Measurements from ENCODE around the gene FIG4.
"Not testable (repeated sequence)": the region's sequence is repeated elsewhere in the genome, so short reads cannot be mapped to it uniquely, and the experiment has no call there.

FIG4 gene

DNA sequence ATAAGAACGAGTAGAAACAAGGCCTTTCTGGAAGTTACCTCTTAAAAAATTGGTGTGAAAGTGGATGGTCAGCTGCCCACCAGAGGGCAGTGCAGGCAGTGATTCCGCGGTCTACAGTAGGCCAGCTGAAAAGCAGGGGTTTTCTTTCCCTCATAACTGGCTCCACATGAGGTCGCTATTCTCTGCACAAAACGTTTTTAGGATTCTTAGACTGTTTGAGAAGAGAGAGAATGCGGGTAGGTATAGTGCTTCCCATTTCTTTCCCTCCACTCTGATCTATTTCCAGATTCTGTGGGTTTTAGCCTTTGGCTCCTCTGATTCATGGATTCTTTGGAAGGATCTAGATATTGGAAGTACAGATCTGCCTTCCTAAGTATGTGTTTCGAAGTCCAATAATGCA is 14.2 kb downstream of the FIG4 start:
- DNase-seq, result peak; percentile 54

- no peak for DNase-seq
These were observed 15.4 kb downstream of the FIG4 start for GRCh38 chr6:109706513-109706912.

GRCh38 chr6:109708099-109708498 is 17.0 kb downstream of the FIG4 start:
- not testable (repeated sequence) for DNase-seq

DNA sequence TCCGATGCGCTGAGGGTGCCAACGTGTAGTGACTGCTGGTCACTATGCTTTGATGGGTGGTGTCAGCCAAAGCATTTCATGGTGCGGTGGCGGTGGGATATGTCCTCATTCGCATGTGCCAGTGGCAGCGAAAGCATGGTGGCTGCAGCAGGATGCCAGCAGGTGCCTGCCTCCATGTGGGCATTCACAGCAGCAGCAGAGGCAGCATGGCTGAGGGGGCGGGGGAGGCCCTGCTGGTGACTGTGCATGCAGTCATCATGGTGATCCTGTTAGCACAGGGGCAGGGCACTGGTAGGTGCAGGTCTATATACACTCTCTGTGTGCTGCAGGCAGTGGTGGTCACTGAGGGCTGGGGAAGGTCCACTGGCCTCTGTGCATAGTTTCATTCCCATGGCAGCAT is 22.0 kb downstream of the FIG4 start:
- no peak for DNase-seq

- DNase-seq, result no peak
These were observed 23.1 kb downstream of the FIG4 start for GRCh38 chr6:109714166-109714565.

DNA sequence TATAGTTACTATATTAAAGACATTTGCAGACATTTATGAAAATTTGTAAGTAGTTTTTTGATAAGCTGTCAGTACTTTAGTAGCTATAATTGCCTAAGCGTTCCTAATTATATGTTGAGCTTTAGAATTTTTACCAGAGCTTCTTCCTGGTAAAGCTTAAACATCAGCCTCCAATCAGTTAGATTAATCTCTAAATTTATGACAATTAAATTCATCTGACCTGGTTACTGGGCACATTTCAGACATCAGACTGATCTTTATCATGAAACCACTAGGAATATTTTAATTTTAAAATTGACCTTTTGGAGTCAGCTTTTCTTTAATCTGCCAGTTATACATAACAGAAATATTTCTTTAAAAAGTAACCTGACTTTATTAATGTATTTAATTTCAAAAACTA is 23.5 kb downstream of the FIG4 start:
- DNase-seq, result no peak

DNA sequence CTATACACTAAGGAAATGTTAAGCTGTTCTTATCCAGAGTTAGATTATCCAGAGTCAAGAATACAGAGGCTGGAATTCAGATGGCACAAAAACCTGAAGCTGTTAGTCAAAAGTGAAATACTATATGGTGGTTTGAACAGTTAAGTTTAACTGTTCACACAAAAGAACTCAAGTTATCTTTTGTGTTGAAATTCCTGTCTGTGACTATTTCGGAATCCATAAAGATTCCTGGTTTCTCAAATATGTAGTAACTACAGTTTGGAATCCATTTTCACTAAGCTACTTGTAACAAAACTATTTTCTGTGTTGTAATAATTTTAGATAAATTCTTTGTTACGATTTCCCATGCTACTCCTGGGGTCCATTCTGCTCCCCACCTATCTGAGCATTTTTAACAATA is 24.5 kb downstream of the FIG4 start:
- no peak for DNase-seq

- no peak for DNase-seq
These were observed 26.9 kb downstream of the FIG4 start for GRCh38 chr6:109717971-109718370.

- DNase-seq, result no peak
These were observed 27.9 kb downstream of the FIG4 start for GRCh38 chr6:109718991-109719390.

GRCh38 chr6:109720311-109720710 is 29.2 kb downstream of the FIG4 start:
- DNase-seq, result no peak

GRCh38 chr6:109722011-109722410 is 30.9 kb downstream of the FIG4 start:
- no peak for DNase-seq

GRCh38 chr6:109722564-109723254 is 31.6 kb downstream of the FIG4 start:
- no peak for DNase-seq

DNA sequence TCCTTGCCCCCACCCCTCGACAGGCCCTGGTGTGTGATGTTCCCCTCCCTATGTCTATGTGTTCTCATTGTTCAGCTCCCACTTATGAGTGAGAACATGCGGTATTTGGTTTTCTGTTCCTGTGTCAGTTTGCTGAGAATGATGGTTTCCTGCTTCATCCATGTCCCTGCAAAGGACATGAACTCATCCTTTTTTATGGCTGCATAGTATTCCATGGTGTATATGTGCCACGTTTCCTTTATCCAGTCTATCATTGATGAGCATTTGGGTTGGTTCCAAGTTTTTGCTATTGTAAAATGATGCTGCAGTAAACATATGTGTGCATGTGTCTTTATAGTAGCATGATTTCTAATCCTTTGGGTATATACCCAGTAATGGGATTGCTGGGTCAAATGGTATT is 34.2 kb downstream of the FIG4 start:
- not testable (repeated sequence) for DNase-seq

DNA sequence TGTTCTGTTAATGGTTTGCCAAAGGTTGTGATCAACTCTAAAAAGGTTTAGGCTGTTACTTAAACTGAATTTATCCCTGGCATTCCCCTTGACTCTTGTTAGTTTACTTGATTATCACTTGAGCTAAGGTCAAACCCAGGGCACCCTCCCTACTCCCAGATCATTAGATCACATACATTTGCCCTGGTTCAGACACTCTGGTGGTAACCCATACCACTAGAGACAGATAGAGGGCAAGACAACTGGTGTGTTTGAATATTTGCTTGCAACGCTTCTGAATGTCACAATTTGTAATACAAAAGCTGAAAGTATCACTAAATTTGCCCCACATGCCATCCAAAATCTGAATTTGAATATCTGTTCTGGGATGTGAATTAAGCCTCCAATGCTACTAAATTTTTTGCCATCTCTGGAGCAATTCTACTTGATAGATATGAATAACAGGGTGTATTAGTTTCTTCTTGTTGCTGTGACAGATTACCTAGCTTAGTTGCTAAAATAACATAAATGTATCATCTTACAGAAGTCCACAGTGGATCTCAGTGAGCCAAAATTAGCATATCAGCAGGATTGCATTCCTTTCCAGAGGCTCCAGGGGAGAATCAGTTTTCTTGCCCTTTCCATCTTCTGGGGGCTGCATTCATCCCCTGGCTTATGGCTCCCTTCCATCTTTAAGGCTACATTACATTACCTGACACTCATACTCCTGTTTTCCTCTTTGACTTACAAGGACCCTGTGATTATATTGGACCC is 45.4 kb downstream of the FIG4 start:
- no peak for DNase-seq

- DNase-seq, result no peak
These were observed 47.2 kb downstream of the FIG4 start for GRCh38 chr6:109738255-109738654.

- DNase-seq, result no peak
These were observed 47.6 kb downstream of the FIG4 start for GRCh38 chr6:109738667-109739066.

DNA sequence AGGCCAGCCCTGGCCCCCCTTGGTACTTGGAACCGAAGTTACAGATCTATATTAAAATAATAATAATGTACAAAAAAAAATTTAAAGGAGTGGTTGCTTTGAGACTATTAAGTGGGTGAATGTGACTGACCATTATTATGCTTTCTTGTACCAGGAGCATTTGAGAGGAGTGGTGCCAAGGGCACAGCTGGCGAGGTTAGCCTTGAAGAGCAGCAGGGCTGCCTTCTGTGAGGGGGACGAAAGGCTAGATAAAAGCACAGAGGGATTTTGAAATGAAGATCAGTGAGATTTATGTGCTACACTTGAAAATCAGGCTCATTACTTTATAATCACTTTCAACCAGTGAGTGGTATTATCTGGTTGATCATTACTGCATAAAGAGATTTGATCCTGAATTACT is 48.6 kb downstream of the FIG4 start:
- no peak for DNase-seq

DNA sequence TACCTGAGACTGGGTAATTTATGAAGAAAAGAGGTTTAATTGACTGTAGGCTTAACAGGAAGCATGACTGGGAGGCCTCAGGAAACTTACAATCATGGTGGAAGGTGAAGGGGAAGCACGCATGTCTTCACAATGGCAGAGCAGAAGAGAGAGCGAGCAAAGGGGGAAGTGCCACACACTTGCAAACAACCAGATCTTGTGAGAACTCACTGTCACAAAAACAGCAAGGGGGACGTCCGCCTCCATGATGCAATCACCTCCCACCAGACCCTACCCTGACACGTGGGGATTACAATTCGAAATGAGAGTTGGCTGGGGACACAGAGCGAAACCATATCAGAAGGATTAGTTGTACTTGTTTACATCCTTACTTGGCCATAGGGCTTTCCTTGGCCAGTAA is 49.7 kb downstream of the FIG4 start:
- DNase-seq, result no peak

- no peak for DNase-seq
These were observed 52.6 kb downstream of the FIG4 start for GRCh38 chr6:109743739-109744138.

DNA sequence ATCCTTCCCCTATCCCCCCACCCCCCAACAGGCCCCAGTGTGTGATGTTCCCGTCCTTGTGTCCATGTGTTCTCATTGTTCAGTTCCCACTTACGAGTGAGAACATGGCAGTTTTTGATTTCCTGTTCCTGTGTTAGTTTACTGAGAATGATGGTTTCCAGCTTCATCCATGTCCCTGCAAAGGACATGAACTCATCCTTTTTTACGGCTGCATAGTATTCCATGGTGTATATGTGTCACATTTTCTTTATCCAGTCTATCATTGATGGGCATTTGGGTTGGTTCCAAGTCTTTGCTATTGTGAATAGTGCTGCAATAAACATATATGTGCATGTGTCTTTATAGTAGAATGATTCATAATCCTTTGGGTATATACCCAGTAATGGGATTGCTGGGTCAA is 53.7 kb downstream of the FIG4 start:
- DNase-seq, result not testable (repeated sequence)

DNA sequence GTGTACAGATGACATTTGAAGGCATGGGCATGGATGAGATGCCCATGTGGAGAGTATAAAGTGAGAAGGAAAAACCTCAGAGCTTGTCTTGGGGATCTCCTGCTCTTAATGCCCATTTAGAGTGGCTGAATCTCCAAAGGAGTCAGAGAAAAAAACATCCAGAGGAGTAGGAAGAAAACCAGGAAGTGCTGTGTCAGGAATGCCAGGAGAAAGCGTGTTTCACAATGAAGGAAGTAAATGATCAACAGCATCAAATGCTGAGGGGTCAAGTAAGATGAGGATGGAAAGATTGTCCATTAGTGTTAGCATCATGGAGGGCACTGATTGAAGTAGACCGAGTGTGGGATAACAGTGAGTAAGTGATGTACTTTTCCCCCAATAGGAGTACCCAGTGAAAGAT is 56.1 kb downstream of the FIG4 start:
- DNase-seq, result no peak

DNA sequence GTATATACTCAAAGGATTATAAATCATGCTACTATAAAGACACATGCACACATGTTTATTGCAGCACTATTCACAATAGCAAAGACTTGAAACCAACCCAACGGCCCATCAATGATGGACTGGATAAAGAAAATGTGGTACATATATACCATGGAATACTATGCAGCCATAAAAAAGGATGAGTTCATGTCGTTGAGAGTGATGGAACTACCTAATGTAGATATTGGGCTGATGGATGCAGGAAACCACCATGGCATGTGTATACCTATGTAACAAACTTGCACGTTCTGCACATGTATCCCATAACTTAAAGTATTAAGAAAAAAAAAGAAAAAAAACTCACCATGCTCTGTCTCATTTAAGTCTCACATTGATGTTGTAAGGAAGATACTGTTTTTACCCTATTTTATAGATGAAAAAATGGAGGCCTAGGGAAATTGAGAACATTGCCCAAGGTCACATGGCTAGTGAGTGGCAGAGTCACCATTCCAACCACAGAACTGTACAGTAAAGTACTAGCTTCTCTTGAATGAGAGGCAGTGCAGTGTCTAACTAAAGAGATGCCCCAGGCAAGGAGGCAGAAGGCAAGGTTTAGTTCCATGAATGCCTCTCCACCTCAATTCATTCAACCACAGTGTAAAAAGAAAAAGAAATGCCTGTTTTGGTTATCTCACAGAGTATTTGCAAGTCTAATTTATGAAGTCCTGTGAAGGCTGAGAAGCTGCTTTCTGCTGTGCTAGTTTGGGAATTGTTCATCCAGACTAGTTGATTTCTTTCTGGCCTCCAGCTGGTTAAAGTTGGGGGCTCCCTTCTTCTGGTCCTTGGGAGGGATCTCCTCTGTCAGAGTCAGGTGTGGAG is 68.2 kb downstream of the FIG4 start:
- no peak for DNase-seq

DNA sequence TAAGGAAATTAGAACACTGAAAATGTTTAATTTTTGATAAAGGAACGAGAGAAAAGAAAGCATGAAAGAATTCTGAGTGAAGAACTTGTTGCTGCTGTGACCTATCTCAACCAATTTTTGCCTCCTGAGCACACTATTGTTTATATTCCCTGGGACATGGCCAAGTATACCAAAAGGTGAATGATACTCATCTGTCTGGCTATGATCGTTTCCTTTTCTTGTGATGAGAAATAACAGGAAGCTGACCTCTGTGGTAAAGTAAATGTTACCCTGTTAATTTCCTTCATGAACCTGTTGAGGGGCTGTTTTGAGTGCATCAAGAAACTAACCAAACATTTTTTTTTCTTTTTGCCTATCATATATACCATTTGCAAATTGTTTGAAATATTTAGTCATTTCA is 69.1 kb downstream of the FIG4 start:
- DNase-seq, result no peak

DNA sequence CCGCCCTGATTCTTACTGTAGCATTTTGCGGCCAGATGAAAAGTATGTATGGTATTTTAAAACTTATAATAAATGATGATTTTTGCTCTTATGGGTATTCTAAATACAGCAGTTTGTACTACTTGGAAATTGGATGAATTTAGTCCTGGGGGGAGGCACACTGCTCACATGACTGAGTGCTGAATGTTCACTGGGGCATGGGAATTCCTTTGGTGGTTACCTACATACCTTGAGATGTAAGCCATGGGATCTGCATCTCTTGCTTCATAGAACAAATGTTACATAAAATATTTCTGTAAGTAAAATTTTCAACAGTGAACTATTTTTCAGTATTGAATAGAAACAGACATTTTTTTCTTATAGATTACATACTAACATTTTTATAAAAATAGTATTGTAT is 71.1 kb downstream of the FIG4 start:
- DNase-seq, result no peak
